Subcutaneous adipose tissue (tissue), 4 donors: ENCODE results near the gene TMEM156. TPM values are rescaled to one million over a fixed set of nuclear protein-coding genes. Genes with fewer than 3 reads are reported as not detected.

Experiments used
- CTCF ChIP-seq: fragments of 450-650 bp; IDR thresholded peaks from one replicate; pipeline ENCODE4 v1.5.1; 2016; ENCODE audit warnings: low read depth, mild to moderate bottlenecking, control low read depth, antibody characterized with exemption, moderate library complexity
- total RNA-seq, 4 donors: library from RNA; depleted of rRNA; stranded (reverse); fragments of >200 nt; gene quantifications; one replicate each; pipeline ENCODE4 v1.1.0, GENCODE V29; 2016

TMEM156 gene
- total RNA-seq, 4 donors from 2014 or later = 0.49 to 1.0 TPM; not detected in 2

- no peak for TF ChIP-seq CTCF
Measured at GRCh38 chr4:38943343-38943742, 88.9 kb downstream of the TMEM156 start.

GRCh38 chr4:38940476-38940875 is 91.7 kb downstream of the TMEM156 start:
- TF ChIP-seq CTCF = no peak

- TF ChIP-seq CTCF = no peak
Measured at GRCh38 chr4:38939165-38939564, 93.0 kb downstream of the TMEM156 start.

GRCh38 chr4:38935391-38936073 is 96.7 kb downstream of the TMEM156 start:
- no peak for TF ChIP-seq CTCF

- no peak for TF ChIP-seq CTCF
Measured at GRCh38 chr4:38931125-38931524, 101.1 kb downstream of the TMEM156 start.

- TF ChIP-seq CTCF = no peak
Measured at GRCh38 chr4:38930707-38931106, 101.5 kb downstream of the TMEM156 start.

GRCh38 chr4:38930204-38930603 is 102.0 kb downstream of the TMEM156 start:
- no peak for TF ChIP-seq CTCF
